Measurements from ENCODE around the gene ADA.

GRCh38 chr20:44601801-44602204, 49.7 kb downstream of the ADA start:
- TF ChIP-seq, protein P1, sequence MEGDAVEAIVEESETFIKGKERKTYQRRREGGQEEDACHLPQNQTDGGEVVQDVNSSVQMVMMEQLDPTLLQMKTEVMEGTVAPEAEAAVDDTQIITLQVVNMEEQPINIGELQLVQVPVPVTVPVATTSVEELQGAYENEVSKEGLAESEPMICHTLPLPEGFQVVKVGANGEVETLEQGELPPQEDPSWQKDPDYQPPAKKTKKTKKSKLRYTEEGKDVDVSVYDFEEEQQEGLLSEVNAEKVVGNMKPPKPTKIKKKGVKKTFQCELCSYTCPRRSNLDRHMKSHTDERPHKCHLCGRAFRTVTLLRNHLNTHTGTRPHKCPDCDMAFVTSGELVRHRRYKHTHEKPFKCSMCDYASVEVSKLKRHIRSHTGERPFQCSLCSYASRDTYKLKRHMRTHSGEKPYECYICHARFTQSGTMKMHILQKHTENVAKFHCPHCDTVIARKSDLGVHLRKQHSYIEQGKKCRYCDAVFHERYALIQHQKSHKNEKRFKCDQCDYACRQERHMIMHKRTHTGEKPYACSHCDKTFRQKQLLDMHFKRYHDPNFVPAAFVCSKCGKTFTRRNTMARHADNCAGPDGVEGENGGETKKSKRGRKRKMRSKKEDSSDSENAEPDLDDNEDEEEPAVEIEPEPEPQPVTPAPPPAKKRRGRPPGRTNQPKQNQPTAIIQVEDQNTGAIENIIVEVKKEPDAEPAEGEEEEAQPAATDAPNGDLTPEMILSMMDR (conservative IDR thresholded peaks at IDR 0.05 in 1 of 2, IDR thresholded peaks at IDR 0.05 in 1 of 2; ENCODE audit: extremely low read depth in 1 of 2, insufficient read depth in 1 of 2, low read depth in 1 of 2, low read length in 2 of 2): no peak
- no peak for TF ChIP-seq EZH2 (IDR thresholded peaks at IDR 0.05; ENCODE audit: borderline replicate concordance, low read length)
